ACC112 (cell line): ENCODE results near the gene SMDT1.
"Not testable (repeated sequence)": the region's sequence is repeated elsewhere in the genome, so short reads cannot be mapped to it uniquely, and the experiment has no call there.

Experiments
- H2AFZ ChIP-seq: fragments of 200-600 bp; sonication (generic); one replicate; pipeline ENCODE4 v1.6.0; 2017; ENCODE audit warnings: antibody characterized with exemption, low read length; ENCODE audit not compliant: unreplicated experiment
- H3K27ac ChIP-seq: fragments of 200-600 bp; sonication (generic); 2 replicates; pipeline ENCODE4 v1.5.1; 2014; ENCODE audit warnings: low read depth, mild to moderate bottlenecking, antibody characterized with exemption, low read length, moderate library complexity
- H3K27me3 ChIP-seq: fragments of 200-600 bp; sonication (generic); 2 replicates; pipeline ENCODE4 v1.6.1; 2014; ENCODE audit warnings: mild to moderate bottlenecking, antibody characterized with exemption, low read length, moderate library complexity, mixed read lengths; ENCODE audit not compliant: insufficient read depth
- H3K36me3 ChIP-seq: fragments of 200-600 bp; sonication (generic); 2 replicates; pipeline ENCODE4 v1.6.1; 2016; ENCODE audit warnings: mild to moderate bottlenecking, antibody characterized with exemption, low read length, moderate library complexity, mixed read lengths; ENCODE audit not compliant: insufficient read depth
- H3K4me1 ChIP-seq: fragments of 200-600 bp; sonication (generic); one replicate; pipeline ENCODE4 v1.6.1; 2016; ENCODE audit warnings: low read length, mixed read lengths; ENCODE audit not compliant: insufficient read depth, unreplicated experiment, control insufficient read depth
- H3K4me3 ChIP-seq: fragments of 200-600 bp; sonication (generic); 2 replicates; pipeline ENCODE4 v1.5.1; 2014; ENCODE audit warnings: mild to moderate bottlenecking, low read depth, low read length
- H3K79me2 ChIP-seq: fragments of 200-600 bp; sonication (generic); one replicate; pipeline ENCODE4 v1.6.0; 2016; ENCODE audit warnings: low read length; ENCODE audit not compliant: control insufficient read depth, unreplicated experiment, insufficient read depth

Gene SMDT1

DNA sequence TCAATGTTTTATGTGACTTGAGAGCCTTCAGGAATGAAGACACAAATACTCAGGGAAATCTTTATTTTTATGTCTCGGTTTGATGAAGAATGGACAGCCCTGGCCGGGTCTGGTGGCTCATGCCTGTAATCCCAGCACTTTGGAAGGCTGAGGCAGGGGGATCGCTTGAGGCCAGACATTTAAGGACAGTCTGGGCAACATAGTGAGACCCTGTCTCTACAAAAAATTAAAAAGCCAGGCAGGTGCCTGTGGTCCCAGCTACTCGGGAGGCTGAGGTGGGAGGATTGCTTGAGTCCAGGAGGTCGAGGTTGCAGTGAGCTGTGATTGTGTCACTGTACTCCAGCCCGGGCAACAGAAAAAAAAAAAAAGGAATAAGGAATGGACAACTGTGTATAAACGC, 8.0 kb upstream of the SMDT1 start:
- H3K27ac ChIP-seq: peak overlapping the region; percentile 42; the same call in 1 of the 2 replicates
- H3K27me3 ChIP-seq, H2AFZ ChIP-seq, H3K36me3 ChIP-seq: not testable (repeated sequence)
- H3K4me3 ChIP-seq: peak overlapping the region; percentile 74
- H3K79me2 ChIP-seq: peaks cover 24% of the 10 kb centered on the region
- peaks cover 19% of the 10 kb centered on the region for H3K4me1 ChIP-seq

- Histone ChIP-seq H3K27ac (no peak overlapping the region), H3K27me3 (no peaks in the 10 kb centered on the region), H3K79me2 (peaks cover 24% of the 10 kb centered on the region), H3K4me1 (peaks cover 19% of the 10 kb centered on the region), H2AFZ (no peak overlapping the region), H3K36me3 (peaks cover 4% of the 10 kb centered on the region; the same call in 1 of the 2 replicates), H3K4me3 (no peak overlapping the region)
Measured at GRCh38 chr22:42072606-42073330, 6.7 kb upstream of the SMDT1 start.

DNA sequence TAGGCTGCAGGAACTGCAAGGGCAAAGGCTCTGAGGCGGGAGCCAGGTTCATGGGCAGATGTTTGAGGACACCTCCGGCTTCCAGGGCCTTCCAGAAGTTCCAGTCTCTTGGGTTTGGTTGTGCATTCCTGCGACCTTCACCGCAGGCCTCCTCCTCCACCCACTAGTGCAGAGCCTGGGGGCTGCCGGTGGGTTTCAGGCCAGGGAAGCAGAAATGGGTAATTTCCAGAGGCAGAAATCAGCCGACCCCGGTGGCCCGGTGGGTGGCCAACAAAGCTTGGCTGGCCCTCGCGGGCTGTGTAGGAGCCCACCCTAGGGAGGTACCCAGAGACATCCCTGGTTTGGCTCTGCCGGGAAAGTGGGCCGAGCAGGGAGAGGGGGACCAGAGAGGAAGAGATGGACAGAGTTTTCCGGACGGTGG, 5.9 kb upstream of the SMDT1 start:
- Histone ChIP-seq H2AFZ (peak overlapping the region; percentile 80), H3K4me3 (peak overlapping the region; percentile 80), H3K4me1 (peaks cover 28% of the 10 kb centered on the region), H3K27me3 (no peaks in the 10 kb centered on the region), H3K27ac (peak overlapping the region; percentile 65), H3K79me2 (peaks cover 24% of the 10 kb centered on the region), H3K36me3 (peaks cover 4% of the 10 kb centered on the region; the same call in 1 of the 2 replicates)

- H3K4me3 ChIP-seq: peak within 1 kb of the TSS; percentile 80
- peak within 1 kb of the TSS; percentile 65 for H3K27ac ChIP-seq
- peak within 1 kb of the TSS; percentile 80 for H2AFZ ChIP-seq
- no peaks in the 10 kb centered on the region for H3K27me3 ChIP-seq
- H3K4me1 ChIP-seq: peaks cover 33% of the 10 kb centered on the region
- peaks cover 4% of the 10 kb centered on the region; the same call in 1 of the 2 replicates for H3K36me3 ChIP-seq
- H3K79me2 ChIP-seq: peaks cover 24% of the 10 kb centered on the region
Measured at GRCh38 chr22:42074132-42074811, 5.2 kb upstream of the SMDT1 start, which contains the start of gene PHETA2. TSS of gene PHETA2 (plus strand) at chr22:42074248. CDS start at chr22:42077294, 3,046 bp downstream.

DNA sequence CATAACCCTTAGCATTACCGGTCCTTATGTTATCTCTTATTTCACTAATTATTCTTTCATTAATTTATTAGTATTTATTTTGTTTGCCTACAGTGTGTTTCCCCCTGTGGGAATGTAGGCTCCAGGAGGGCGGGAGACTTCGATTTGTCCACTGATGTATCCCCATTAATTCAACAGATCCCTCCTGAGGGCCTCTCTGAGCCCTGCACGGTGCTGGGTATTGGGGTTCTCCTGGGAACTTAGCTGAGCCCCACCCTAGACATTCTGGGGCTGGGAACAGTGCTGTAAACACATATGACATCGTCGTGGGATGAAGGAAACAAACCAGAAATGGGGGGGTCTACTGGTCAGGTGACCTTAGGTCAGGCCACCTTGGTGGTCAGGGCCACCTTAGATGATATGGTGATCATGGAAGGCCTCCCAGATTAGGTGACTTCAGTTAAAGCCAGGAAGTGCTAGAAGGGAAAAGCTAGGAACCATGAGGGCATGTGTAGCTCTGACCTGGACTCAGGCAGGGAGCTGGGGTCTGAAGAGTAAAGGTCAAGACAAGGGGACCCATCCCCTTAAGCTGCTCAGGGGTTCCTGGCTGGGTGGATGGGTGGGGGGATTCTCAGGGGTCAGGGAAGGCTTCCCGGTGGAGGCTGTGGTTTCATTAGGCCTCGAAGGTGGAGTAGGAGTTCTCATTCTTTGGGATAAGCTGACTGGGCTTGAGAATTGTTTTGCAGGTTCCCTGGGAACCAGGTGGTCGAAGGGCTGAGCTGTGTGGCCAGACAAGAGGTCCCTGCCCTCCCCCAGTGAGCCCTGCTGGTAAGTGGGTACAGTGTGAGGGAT, 4.4 kb upstream of the SMDT1 start:
- no peaks in the 10 kb centered on the region for H3K27me3 ChIP-seq
- peaks cover 24% of the 10 kb centered on the region for H3K79me2 ChIP-seq
- H3K4me3 ChIP-seq: peak overlapping the region; percentile 80
- peak overlapping the region; percentile 14 for H2AFZ ChIP-seq
- peak overlapping the region; percentile 65 for H3K27ac ChIP-seq
- peaks cover 33% of the 10 kb centered on the region for H3K4me1 ChIP-seq
- H3K36me3 ChIP-seq: peaks cover 4% of the 10 kb centered on the region; the same call in 1 of the 2 replicates

- Histone ChIP-seq H3K36me3 (peaks cover 4% of the 10 kb centered on the region; the same call in 1 of the 2 replicates), H3K27ac (no peak overlapping the region), H2AFZ (no peak overlapping the region), H3K4me1 (peaks cover 30% of the 10 kb centered on the region), H3K27me3 (no peaks in the 10 kb centered on the region), H3K79me2 (peaks cover 24% of the 10 kb centered on the region), H3K4me3 (no peak overlapping the region)
Measured at GRCh38 chr22:42076764-42077485, 2.6 kb upstream of the SMDT1 start.

- Histone ChIP-seq H3K79me2 (peaks cover 24% of the 10 kb centered on the region), H3K36me3 (peaks cover 4% of the 10 kb centered on the region; the same call in 1 of the 2 replicates), H3K4me3 (no peak overlapping the region), H3K27ac (peak overlapping the region; percentile 84; the same call in 1 of the 2 replicates), H3K27me3 (no peaks in the 10 kb centered on the region), H2AFZ (no peak overlapping the region), H3K4me1 (peaks cover 30% of the 10 kb centered on the region)
Measured at GRCh38 chr22:42077486-42078125, 1.9 kb upstream of the SMDT1 start.

DNA sequence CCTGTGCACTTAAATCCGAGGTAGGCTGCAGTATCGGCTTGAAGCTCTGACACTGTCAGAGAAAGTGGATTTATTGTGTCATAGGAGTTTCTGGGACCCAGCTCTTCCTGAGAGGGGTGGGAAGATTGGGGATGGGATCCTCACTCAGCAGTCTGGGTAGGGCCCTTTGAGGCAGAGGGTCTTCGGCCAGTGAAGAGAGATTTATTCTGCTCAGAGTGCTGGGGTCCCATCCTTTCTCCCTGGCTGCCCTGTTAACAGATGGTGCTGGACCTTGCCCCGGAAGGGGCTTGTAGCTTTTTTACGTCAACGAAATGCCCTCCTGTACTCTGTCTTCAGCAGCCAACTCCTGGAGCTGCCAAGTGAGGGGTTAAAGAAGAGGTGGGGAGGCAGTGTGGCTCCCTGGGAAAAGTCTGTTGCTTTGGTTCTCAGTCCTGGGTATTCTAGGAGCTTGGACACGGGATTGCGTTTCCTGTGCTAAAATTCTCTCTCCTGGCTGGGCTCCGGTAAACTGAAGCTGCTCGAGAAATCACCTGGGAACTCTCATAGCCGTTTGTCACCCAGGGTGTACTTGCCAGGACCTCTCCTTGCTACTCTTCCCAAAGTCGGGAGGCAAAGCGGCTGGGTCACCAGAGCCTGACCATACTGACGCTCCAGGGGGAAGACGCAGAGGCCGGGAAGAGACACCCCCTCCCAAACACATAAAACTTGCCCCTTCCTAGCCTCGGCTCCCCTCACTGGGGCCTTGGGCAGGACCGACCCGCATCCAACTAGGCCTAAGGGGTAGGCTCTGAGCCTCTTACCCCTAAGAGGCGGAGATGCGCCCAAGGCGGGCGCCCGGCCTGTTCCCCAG, 806 bp upstream of the SMDT1 start:
- no peaks in the 10 kb centered on the region for H3K27me3 ChIP-seq
- peaks cover 4% of the 10 kb centered on the region; the same call in 1 of the 2 replicates for H3K36me3 ChIP-seq
- no peak overlapping the region for H2AFZ ChIP-seq
- H3K27ac ChIP-seq: peak overlapping the region; percentile 84
- H3K4me3 ChIP-seq: peak overlapping the region; percentile 81
- H3K4me1 ChIP-seq: peaks cover 23% of the 10 kb centered on the region
- H3K79me2 ChIP-seq: peaks cover 18% of the 10 kb centered on the region

- Histone ChIP-seq H3K4me3 (peak overlapping the region; percentile 81), H3K27me3 (no peaks in the 10 kb centered on the region), H2AFZ (peak overlapping the region; percentile 59), H3K79me2 (peaks cover 4% of the 10 kb centered on the region), H3K4me1 (peaks cover 19% of the 10 kb centered on the region), H3K36me3 (peaks cover 4% of the 10 kb centered on the region; the same call in 1 of the 2 replicates), H3K27ac (peak overlapping the region; percentile 84; the same call in 1 of the 2 replicates)
Measured at GRCh38 chr22:42080287-42080686, 787 bp downstream of the SMDT1 start.
